Femur (tissue), 1 donor: ENCODE data around the gene SMC6.

Experiments
- DNase-seq: peaks from one replicate; pipeline ENCODE4 v3.0.0-alpha.2; 2017

SMC6 gene

GRCh38 chr2:17759805-17760204 is 6.2 kb upstream of the SMC6 start:
- DNase-seq, result no peak

GRCh38 chr2:17758118-17758517 is 4.5 kb upstream of the SMC6 start:
- DNase-seq, result no peak

GRCh38 chr2:17757321-17757720 is 3.7 kb upstream of the SMC6 start:
- no peak for DNase-seq

- no peak for DNase-seq
Measured at GRCh38 chr2:17756668-17757067, 3.1 kb upstream of the SMC6 start.

- DNase-seq, result no peak
Measured at GRCh38 chr2:17754773-17755425, 1.3 kb upstream of the SMC6 start.

- peak; percentile 66 for DNase-seq
Measured at GRCh38 chr2:17752892-17753802, 463 bp downstream of the SMC6 start.

- no peak for DNase-seq
Measured at GRCh38 chr2:17752246-17752645, 1.4 kb downstream of the SMC6 start.

GRCh38 chr2:17749753-17750438 is 3.7 kb downstream of the SMC6 start:
- DNase-seq, result no peak

GRCh38 chr2:17748745-17749144 is 4.9 kb downstream of the SMC6 start:
- no peak for DNase-seq

GRCh38 chr2:17747684-17748452 is 5.7 kb downstream of the SMC6 start:
- no peak for DNase-seq

- no peak for DNase-seq
Measured at GRCh38 chr2:17740203-17740602, 13.4 kb downstream of the SMC6 start.

- no peak for DNase-seq
Measured at GRCh38 chr2:17736989-17737388, 16.6 kb downstream of the SMC6 start.

GRCh38 chr2:17735864-17736263 is 17.7 kb downstream of the SMC6 start:
- DNase-seq, result no peak

- DNase-seq, result no peak
Measured at GRCh38 chr2:17733599-17733998, 20.0 kb downstream of the SMC6 start.

- no peak for DNase-seq
Measured at GRCh38 chr2:17729880-17730279, 23.7 kb downstream of the SMC6 start.

- DNase-seq, result no peak
Measured at GRCh38 chr2:17728210-17728609, 25.4 kb downstream of the SMC6 start.

- DNase-seq, result no peak
Measured at GRCh38 chr2:17719562-17720371, 33.8 kb downstream of the SMC6 start.

GRCh38 chr2:17718689-17719088 is 34.9 kb downstream of the SMC6 start:
- no peak for DNase-seq

- DNase-seq, result no peak
Measured at GRCh38 chr2:17717666-17718065, 35.9 kb downstream of the SMC6 start.

- no peak for DNase-seq
Measured at GRCh38 chr2:17713291-17713690, 40.3 kb downstream of the SMC6 start.

GRCh38 chr2:17710547-17711248 is 42.9 kb downstream of the SMC6 start:
- no peak for DNase-seq
